Peyer's patch (tissue), 4 donors: Measurements from ENCODE around the gene IL13RA1.

Experiments used
- CTCF ChIP-seq, 6 experiments: fragments of 450-650 bp in 4 of 6; fragments of 200-600 bp in 2 of 6; sonication (generic) in 1 of 6; IDR thresholded peaks; one replicate each; pipeline ENCODE4 v1.5.1; 2017 to 2019; ENCODE audit warnings: antibody characterized with exemption in 6 of 6, mild to moderate bottlenecking in 3 of 6, moderate library complexity in 1 of 6
- POLR2A ChIP-seq, 2 donors: fragments of 450-650 bp; IDR thresholded peaks; one replicate each; pipeline ENCODE4 v1.5.1; 2017; ENCODE audit warnings: antibody characterized with exemption in 2 of 2, mild to moderate bottlenecking in 2 of 2, moderate library complexity in 2 of 2

- TF ChIP-seq CTCF (IDR thresholded peaks at IDR 0.05): no peak
- TF ChIP-seq POLR2A (IDR thresholded peaks at IDR 0.05): no peak
Measured at GRCh38 chrX:118761939-118762707, 34.7 kb downstream of the IL13RA1 start.
